Skeletal muscle satellite cell (primary cell): ENCODE measurements around the gene IL20.

Experiments
- H3K27me3 ChIP-seq: 2 replicates; pipeline ENCODE4 v1.7.0; 2013; ENCODE audit warnings: low read length; ENCODE audit not compliant: control insufficient read depth, insufficient read depth
- H3K36me3 ChIP-seq: 2 replicates; pipeline ENCODE4 v1.7.0; 2013; ENCODE audit warnings: mild to moderate bottlenecking, control low read depth, low read length; ENCODE audit not compliant: insufficient read depth
- H3K4me1 ChIP-seq: 2 replicates; pipeline ENCODE4 v1.7.0; 2013; ENCODE audit warnings: low read length; ENCODE audit not compliant: control insufficient read depth, insufficient read depth
- H3K4me2 ChIP-seq: 2 replicates; pipeline ENCODE4 v1.7.0; 2013; ENCODE audit warnings: mild to moderate bottlenecking, low read length
- H3K4me3 ChIP-seq: 2 replicates; pipeline ENCODE4 v1.7.0; 2013; ENCODE audit warnings: low read length
- H3K9ac ChIP-seq: 2 replicates; pipeline ENCODE4 v1.7.0; 2013; ENCODE audit warnings: mild to moderate bottlenecking, low read depth, low read length, moderate library complexity
- H3K9me3 ChIP-seq: replicated peaks from 2 replicates; pipeline ENCODE4 v1.7.0; 2013; ENCODE audit warnings: mild to moderate bottlenecking, control low read depth, low read length

The IL20 gene

GRCh38 chr1:206905295-206906164 lies 40.1 kb downstream of the IL20 start:
- Histone ChIP-seq H3K27me3 (peaks cover 4% of the 10 kb centered on the region), H3K36me3 (no peaks in the 10 kb centered on the region), H3K9me3 (no peaks in the 10 kb centered on the region), H3K4me3 (no peak overlapping the region), H3K4me1 (peaks cover 31% of the 10 kb centered on the region), H3K9ac (no peak overlapping the region), H3K4me2 (peak overlapping the region; percentile 22)

GRCh38 chr1:206907304-206907991 lies 42.0 kb downstream of the IL20 start:
- Histone ChIP-seq H3K4me1 (peaks cover 31% of the 10 kb centered on the region), H3K4me2 (no peak overlapping the region), H3K9ac (no peak overlapping the region), H3K36me3 (no peaks in the 10 kb centered on the region), H3K27me3 (peaks cover 4% of the 10 kb centered on the region), H3K9me3 (no peaks in the 10 kb centered on the region), H3K4me3 (no peak overlapping the region)

GRCh38 chr1:206908038-206908437 lies 42.6 kb downstream of the IL20 start:
- Histone ChIP-seq H3K9ac (no peak overlapping the region), H3K9me3 (no peaks in the 10 kb centered on the region), H3K27me3 (peaks cover 8% of the 10 kb centered on the region), H3K4me1 (peaks cover 31% of the 10 kb centered on the region), H3K4me3 (no peak overlapping the region), H3K4me2 (no peak overlapping the region), H3K36me3 (no peaks in the 10 kb centered on the region)

- Histone ChIP-seq H3K4me3 (peak overlapping the region; percentile 69), H3K9me3 (no peaks in the 10 kb centered on the region), H3K27me3 (peaks cover 17% of the 10 kb centered on the region), H3K36me3 (no peaks in the 10 kb centered on the region), H3K9ac (peak overlapping the region; percentile 63), H3K4me2 (peak overlapping the region; percentile 88), H3K4me1 (peaks cover 24% of the 10 kb centered on the region)
These were observed 43.9 kb downstream of the IL20 start for GRCh38 chr1:206909161-206909882.

- peak overlapping the region; percentile 69 for H3K4me3 ChIP-seq
- H3K36me3 ChIP-seq = no peaks in the 10 kb centered on the region
- peak overlapping the region; percentile 63 for H3K9ac ChIP-seq
- no peaks in the 10 kb centered on the region for H3K9me3 ChIP-seq
- H3K4me2 ChIP-seq = peak overlapping the region; percentile 88
- peaks cover 20% of the 10 kb centered on the region for H3K4me1 ChIP-seq
- peaks cover 18% of the 10 kb centered on the region for H3K27me3 ChIP-seq
These were observed 44.5 kb downstream of the IL20 start for GRCh38 chr1:206909883-206910318.

- H3K4me2 ChIP-seq = no peak overlapping the region
- no peak overlapping the region for H3K4me3 ChIP-seq
- no peaks in the 10 kb centered on the region for H3K9me3 ChIP-seq
- no peak overlapping the region for H3K9ac ChIP-seq
- peaks cover 29% of the 10 kb centered on the region for H3K27me3 ChIP-seq
- H3K4me1 ChIP-seq = peaks cover 10% of the 10 kb centered on the region
- H3K36me3 ChIP-seq = no peaks in the 10 kb centered on the region
These were observed 45.7 kb downstream of the IL20 start for GRCh38 chr1:206911064-206911663.

- Histone ChIP-seq H3K4me2 (no peak overlapping the region), H3K9me3 (no peaks in the 10 kb centered on the region), H3K36me3 (no peaks in the 10 kb centered on the region), H3K4me1 (peaks cover 10% of the 10 kb centered on the region), H3K9ac (no peak overlapping the region), H3K27me3 (peaks cover 39% of the 10 kb centered on the region), H3K4me3 (no peak overlapping the region)
These were observed 47.1 kb downstream of the IL20 start for GRCh38 chr1:206912445-206913095.

- Histone ChIP-seq H3K9me3 (no peaks in the 10 kb centered on the region), H3K36me3 (no peaks in the 10 kb centered on the region), H3K4me1 (peaks cover 9% of the 10 kb centered on the region), H3K27me3 (peaks cover 37% of the 10 kb centered on the region), H3K4me2 (no peak overlapping the region), H3K4me3 (no peak overlapping the region), H3K9ac (no peak overlapping the region)
These were observed 48.5 kb downstream of the IL20 start for GRCh38 chr1:206913766-206914537.

- Histone ChIP-seq H3K4me2 (no peak overlapping the region), H3K9me3 (no peaks in the 10 kb centered on the region), H3K27me3 (peaks cover 35% of the 10 kb centered on the region), H3K4me1 (no peaks in the 10 kb centered on the region), H3K9ac (no peak overlapping the region), H3K4me3 (no peak overlapping the region), H3K36me3 (no peaks in the 10 kb centered on the region)
These were observed 49.8 kb downstream of the IL20 start for GRCh38 chr1:206915030-206915735.
